Right atrium auricular region (tissue), 2 donors: ENCODE measurements around the gene FFAR3. TPM values are rescaled to one million over a fixed set of nuclear protein-coding genes. Genes with fewer than 3 reads are reported as not detected.

Experiments used
- DNase-seq: peaks from one replicate; pipeline ENCODE4 v3.0.0-alpha.2; 2019; ENCODE audit warnings: low spot score
- H3K27ac ChIP-seq, 2 donors: fragments of 200-600 bp; sonication (generic); 1 replicate in 1 of 2; 2 replicates in 1 of 2; pipeline ENCODE4 v1.5.1; 2016 to 2019
- H3K27me3 ChIP-seq, 2 donors: fragments of 200-600 bp; sonication (generic); one replicate each; pipeline versions ENCODE4 v1.5.1 to v1.6.0; 2017 to 2019
- H3K36me3 ChIP-seq: fragments of 200-600 bp; sonication (generic); one replicate; pipeline ENCODE4 v1.5.1; 2016
- H3K4me1 ChIP-seq, 2 donors: fragments of 200-600 bp; sonication (generic); one replicate each; pipeline versions ENCODE4 v1.5.1 to v1.6.0; 2017 to 2019
- H3K4me3 ChIP-seq, 2 donors: fragments of 200-600 bp; sonication (generic); 1 replicate in 1 of 2; 2 replicates in 1 of 2; pipeline ENCODE4 v1.5.1; 2017 to 2019; ENCODE audit warnings: mild to moderate bottlenecking in 1 of 2, moderate library complexity in 1 of 2
- H3K9me3 ChIP-seq, 2 donors: fragments of 200-600 bp; sonication (generic); one replicate each; pipeline ENCODE4 v1.5.1; 2019
- CTCF ChIP-seq, 2 donors: fragments of 200-600 bp; sonication (generic); IDR thresholded peaks; one replicate each; pipeline ENCODE4 v1.5.1; 2019; ENCODE audit warnings: antibody characterized with exemption in 2 of 2
- total RNA-seq, 2 donors: library from RNA; depleted of rRNA; stranded (reverse); fragments of >200 nt; gene quantifications; one replicate each; pipeline ENCODE4 v1.1.0, GENCODE V29; 2016

The FFAR3 gene
- total RNA-seq, 2 donors from 2014 or later = not detected

GRCh38 chr19:35332817-35333216 lies 25.4 kb upstream of the FFAR3 start:
- Histone ChIP-seq H3K4me1 (no peaks in the 10 kb centered on the region), H3K36me3 (no peaks in the 10 kb centered on the region), H3K9me3 (no peaks in the 10 kb centered on the region), H3K27ac (no peak overlapping the region), H3K27me3 (no peaks in the 10 kb centered on the region), H3K4me3 (no peak overlapping the region)
- TF ChIP-seq CTCF (IDR thresholded peaks at IDR 0.05) = no peak
- DNase-seq = no peak

GRCh38 chr19:35334144-35334753 lies 24.0 kb upstream of the FFAR3 start:
- DNase-seq = no peak

GRCh38 chr19:35336166-35336955 lies 21.9 kb upstream of the FFAR3 start:
- Histone ChIP-seq H3K36me3 (no peaks in the 10 kb centered on the region), H3K4me1 (no peaks in the 10 kb centered on the region), H3K4me3 (no peak overlapping the region), H3K27ac (no peak overlapping the region), H3K27me3 (no peaks in the 10 kb centered on the region), H3K9me3 (no peaks in the 10 kb centered on the region)
- DNase-seq = no peak
- no peak for TF ChIP-seq CTCF (IDR thresholded peaks at IDR 0.05)

More at GRCh38 chr19:35334144-35334753, 24.0 kb upstream of the FFAR3 start:
- H3K27ac ChIP-seq = no peak overlapping the region
- TF ChIP-seq CTCF (IDR thresholded peaks at IDR 0.05) = no peak
- no peak overlapping the region for H3K4me3 ChIP-seq
- H3K4me1 ChIP-seq = no peaks in the 10 kb centered on the region
- H3K27me3 ChIP-seq = no peaks in the 10 kb centered on the region
- no peaks in the 10 kb centered on the region for H3K36me3 ChIP-seq
- H3K9me3 ChIP-seq = no peaks in the 10 kb centered on the region

- H3K36me3 ChIP-seq = no peaks in the 10 kb centered on the region
- TF ChIP-seq CTCF (IDR thresholded peaks at IDR 0.05) = no peak
- no peak overlapping the region for H3K4me3 ChIP-seq
- no peaks in the 10 kb centered on the region for H3K27me3 ChIP-seq
- no peak for DNase-seq
- H3K9me3 ChIP-seq = no peaks in the 10 kb centered on the region
- no peak overlapping the region for H3K27ac ChIP-seq
- H3K4me1 ChIP-seq = no peaks in the 10 kb centered on the region
Measured at GRCh38 chr19:35337097-35337983, 20.9 kb upstream of the FFAR3 start.

GRCh38 chr19:35337984-35338296 lies 20.3 kb upstream of the FFAR3 start:
- Histone ChIP-seq H3K4me1 (no peaks in the 10 kb centered on the region), H3K9me3 (no peaks in the 10 kb centered on the region), H3K27me3 (no peaks in the 10 kb centered on the region), H3K27ac (no peak overlapping the region), H3K36me3 (no peaks in the 10 kb centered on the region), H3K4me3 (no peak overlapping the region)
- no peak for TF ChIP-seq CTCF (IDR thresholded peaks at IDR 0.05)
- no peak for DNase-seq
